NCI-H82 treated with DMSO at 0.1 percent for 48 hours (cell line): ENCODE results near the gene CKS1B.
"Not testable (repeated sequence)": the region's sequence is repeated elsewhere in the genome, so short reads cannot be mapped to it uniquely, and the experiment has no call there.

Source experiments
- DNase-seq: peaks from one replicate; lab custom pipeline; 2025; ENCODE audit not compliant: unreplicated experiment; lab: John Stamatoyannopoulos, UW

The CKS1B gene

DNA sequence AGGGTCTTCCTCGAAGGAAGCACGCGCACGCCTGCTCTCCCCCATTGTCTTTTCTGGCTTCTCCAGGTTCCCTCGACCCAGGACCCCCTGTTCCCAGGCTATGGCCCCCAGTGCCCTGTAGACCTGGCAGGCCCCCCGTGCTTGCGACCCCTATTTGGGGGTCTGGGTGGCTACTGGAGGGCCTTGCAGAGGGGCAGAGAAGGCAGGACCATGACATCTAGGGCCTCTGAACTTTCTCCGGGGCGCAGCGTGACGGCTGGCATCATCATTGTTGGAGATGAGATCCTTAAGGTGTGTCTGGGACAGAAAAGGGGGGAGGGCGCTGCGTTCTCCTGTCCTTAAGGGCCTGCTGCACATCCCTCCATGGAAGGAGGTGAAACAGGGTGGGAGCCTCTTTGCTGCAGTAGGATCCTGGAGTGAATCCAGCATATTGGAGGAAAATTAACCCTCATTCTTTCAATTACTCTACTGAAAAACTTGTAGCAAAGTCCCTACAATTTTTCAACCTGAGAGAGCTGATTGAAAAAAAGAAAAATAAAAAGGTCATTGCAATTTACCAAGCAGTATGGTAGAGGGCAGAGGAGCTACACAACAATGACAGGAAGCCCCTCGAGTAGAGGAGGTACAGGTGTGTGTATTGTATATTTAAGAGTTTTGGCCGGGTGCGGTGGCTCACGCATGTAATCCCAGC is 9.4 kb downstream of the CKS1B start:
- no peak for DNase-seq

DNA sequence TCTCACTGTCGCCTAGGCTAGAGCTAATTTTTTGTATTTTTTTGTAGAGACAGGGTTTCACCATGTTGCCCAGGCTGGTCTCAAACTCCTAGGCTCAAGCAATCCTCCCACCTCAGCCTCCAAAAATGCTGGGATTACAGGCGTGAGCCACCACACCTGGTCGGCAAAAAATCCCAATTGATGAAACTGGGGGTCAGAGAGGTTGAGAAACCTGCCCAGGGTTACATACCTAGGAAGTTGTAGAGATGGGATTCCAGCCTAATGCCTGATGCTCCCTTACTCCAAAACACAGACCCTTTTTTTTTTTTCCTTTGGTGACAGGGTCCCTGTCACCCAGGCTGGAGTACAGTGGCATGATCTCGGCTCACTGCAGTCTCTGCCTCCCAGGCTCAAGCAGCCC is 12.3 kb downstream of the CKS1B start:
- not testable (repeated sequence) for DNase-seq

DNA sequence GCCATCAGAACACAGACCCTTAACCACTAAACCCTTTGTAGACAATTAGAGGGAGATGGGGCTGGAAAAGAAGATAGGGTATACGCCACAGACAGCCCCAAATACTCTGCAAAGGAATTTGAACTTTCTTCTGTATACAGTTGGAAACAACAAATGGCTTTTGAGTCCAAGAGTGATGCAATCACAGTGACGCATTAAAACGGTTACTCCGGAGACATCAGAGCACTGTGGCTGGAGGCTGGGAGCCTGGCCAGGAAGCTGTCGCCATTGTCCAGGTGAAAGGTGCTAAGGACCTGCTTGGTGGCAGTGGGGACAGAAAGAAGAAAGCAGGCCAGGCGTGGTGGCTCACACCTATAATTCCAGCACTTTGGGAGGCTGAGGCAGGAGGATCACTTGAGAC is 12.8 kb downstream of the CKS1B start:
- no peak for DNase-seq

DNA sequence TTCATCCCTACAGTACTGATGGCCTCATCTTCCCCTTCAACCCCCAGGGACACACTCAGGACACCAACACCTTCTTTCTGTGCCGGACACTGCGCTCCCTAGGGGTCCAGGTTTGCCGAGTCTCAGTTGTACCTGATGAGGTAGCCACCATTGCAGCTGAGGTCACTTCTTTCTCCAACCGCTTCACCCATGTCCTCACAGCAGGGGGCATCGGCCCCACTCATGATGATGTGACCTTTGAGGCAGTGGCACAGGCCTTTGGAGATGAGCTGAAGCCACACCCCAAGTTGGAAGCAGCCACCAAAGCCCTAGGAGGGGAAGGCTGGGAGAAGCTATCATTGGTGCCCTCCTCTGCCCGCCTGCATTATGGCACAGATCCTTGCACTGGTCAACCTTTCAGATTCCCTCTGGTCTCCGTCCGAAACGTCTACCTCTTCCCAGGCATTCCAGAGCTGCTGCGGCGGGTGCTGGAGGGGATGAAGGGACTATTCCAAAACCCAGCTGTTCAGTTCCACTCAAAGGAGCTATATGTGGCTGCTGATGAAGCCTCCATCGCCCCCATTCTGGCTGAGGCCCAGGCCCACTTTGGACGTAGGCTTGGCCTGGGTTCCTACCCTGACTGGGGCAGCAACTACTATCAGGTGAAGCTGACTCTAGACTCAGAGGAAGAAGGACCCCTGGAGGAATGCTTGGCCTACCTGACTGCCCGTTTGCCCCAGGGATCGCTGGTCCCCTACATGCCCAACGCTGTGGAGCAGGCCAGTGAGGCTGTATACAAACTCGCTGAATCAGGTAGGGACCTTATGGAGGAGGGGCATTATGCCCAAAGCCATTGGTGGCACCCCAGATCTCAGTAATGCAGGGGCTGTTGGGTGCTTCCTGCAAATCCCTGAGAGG is 13.8 kb downstream of the CKS1B start:
- DNase-seq: no peak

DNA sequence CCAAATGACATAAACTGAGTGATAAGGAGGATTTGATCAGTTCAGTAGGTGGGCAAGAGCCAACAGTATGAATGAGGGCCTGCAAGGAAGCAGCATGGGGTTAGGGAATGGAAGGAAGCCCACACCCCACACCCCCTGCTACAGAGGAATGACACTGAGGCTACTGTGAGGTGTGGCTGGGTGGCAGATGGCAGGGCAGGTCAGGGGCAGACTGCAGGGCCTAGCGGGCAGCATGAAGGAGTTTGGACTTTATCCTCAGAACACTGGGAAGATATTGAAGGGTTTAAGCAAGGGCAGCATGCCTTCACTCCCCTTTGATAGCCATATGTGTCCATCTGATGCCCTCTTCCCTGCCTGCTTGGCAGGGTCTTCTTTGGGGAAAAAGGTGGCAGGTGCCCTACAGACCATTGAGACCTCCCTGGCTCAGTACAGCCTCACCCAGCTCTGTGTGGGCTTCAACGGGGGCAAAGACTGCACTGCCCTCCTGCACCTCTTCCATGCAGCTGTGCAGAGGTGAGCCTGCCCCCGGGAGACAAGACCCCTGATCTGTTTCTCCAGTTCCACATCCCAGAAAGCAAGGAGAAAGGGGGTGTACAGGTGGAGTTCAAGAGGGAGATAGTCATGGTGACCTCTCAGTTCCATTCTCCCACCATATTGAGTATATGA is 14.8 kb downstream of the CKS1B start:
- no peak for DNase-seq

DNA sequence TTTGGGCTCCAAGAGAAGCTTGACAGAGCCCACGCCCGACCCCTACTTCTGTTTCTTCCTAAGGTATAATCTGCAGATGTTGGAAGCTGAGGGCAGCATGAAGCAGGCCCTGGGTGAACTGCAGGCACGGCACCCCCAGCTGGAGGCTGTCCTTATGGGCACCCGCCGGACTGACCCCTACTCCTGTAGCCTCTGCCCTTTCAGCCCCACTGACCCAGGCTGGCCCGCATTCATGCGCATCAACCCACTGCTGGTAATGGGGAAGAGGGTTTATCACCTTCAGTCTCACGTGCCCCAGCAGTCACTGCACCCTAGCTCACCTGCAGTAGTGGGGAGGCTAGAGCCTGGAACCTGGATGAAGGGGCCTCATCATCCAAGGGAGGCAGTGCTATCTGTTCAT is 15.8 kb downstream of the CKS1B start:
- no peak for DNase-seq

DNA sequence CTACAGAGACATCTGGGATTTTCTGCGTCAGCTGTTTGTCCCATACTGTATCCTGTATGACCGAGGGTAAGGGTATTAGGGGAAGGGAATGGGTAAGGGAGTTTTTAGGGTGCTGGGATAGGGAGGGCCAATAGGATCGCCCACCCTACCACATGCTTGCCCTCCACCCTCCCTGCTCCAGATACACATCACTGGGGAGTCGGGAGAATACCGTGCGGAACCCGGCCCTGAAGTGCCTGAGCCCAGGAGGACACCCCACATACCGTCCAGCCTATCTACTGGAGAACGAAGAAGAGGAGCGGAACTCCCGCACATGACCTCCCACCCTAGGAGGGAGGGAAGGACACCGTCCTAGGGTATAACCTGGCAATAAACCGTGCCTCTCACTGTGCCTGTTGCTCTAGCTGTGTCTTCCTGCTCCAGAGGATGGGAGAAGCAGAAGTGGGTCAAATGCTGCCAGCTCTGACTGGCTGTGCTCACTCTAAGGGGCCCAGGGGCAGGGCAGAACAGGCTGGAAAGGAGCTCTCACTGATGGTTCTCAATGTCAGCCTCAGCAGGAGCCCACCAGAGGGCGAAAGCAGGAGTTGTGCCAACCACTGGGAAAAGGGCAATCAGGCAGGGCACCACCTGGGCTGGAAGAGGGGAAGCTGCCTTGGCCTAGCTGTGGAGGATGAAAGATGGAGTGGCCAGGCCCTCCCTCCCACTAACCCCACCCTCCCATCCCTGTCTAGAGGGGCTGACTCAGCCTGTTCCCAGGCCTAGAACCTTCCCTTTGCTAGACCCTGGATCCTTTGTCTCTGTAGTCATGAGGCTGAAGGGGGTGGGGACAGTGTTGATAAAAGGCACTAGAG is 18.5 kb downstream of the CKS1B start:
- DNase-seq: no peak

DNA sequence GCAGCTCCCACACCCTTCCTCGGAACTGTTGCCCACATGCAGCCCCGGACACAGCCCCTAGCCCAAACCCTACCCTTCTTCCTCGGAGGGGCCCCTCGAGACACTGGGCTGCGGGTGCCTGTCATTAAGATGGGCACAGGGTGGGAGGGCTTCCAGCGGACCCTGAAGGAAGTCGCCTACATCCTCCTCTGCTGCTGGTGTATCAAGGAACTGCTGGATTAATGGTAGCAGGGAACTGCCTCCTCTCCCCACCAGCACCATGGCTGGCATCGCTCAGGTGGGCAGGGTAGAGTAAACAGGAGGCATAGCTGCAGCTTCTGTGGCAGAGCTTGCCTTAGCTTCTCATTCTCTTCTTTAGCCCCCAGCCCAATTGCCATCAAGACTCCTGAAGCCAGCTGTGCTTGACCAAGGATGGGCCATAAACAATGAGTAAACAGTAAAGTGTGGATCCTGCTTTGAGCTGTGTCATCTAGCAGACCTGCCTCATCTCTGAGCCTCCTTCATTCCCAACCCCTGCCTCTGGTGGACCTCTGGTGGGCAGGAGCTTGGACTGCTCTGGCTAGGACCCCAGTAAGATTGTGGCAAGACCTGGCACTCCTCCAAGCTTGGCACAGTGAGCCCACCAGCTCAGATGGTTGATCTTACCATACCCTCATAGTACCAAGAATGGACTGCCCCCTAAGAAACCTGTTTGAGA is 19.2 kb downstream of the CKS1B start, which contains the start of gene LENEP:
Gene LENEP (plus strand): TSS at position 15 of the 697 bp plus-strand sequence. CDS start 22 bp downstream, at position 37.
- DNase-seq: no peak

DNA sequence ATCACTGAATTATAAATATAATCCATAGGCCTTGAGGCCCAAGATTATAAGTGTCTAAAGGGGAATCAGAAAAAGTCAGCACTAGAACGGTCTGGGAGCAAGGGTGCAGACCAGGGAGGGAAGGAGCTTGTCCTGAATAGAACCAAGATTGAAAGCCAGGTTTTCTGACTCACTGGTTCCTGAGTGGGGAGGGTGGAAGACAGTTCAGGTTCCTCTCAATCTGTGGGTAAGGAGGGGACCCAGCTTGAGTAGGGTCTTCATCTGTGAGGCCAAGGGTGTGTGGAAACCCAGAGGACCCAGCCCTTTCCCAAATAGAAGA is 19.7 kb downstream of the CKS1B start:
- no peak for DNase-seq

DNA sequence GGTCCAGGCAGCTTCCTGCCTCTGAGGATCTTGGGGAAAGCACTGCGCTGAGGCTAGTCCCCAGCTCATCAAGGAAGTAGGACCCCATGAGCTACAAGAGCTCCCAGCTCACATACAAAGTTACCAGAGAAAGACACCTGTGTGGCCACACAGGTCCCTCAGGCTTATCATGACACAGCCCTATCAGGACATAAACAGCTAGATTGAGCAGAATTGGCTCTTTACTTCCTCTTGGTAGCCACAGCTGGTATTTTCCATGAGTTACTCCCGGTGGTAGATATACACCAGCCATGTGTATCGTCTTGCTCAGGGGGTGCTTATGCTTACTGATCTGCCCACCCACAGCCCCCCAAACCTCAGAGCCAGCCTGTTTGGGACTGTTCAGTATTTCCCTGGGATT is 20.1 kb downstream of the CKS1B start:
- no peak for DNase-seq

DNA sequence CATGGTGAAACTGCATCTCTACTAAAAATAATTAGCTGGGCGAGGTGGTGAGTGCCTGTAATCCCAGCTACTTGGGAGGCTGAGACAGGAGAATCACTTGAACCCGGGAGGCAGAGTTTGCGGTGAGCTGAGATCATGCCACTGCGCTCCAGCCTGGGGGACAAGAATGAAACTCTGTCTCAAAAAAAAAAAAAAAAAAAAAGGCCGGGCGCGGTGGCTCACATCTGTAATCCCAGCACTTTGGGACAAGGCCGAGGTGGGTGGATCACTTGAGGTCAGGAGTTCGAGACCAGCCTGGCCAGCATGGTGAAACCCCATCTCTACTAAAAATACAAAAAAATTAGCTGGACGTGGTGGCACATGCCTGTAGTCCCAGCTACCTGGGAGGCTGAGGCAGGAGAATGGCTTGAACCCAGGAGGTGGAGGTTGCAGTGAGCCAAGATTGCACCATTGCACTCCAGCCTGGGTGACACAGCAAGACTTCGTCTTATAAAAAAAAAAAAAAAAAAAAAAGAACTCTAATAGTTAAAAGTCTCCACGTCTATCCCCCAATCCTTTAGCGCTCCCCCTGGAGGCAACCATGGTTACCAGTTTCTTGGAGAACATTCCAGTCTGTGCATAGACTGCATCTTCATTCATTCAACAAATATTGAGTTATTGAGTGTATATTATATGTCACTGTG is 21.0 kb downstream of the CKS1B start:
- DNase-seq: not testable (repeated sequence)

DNA sequence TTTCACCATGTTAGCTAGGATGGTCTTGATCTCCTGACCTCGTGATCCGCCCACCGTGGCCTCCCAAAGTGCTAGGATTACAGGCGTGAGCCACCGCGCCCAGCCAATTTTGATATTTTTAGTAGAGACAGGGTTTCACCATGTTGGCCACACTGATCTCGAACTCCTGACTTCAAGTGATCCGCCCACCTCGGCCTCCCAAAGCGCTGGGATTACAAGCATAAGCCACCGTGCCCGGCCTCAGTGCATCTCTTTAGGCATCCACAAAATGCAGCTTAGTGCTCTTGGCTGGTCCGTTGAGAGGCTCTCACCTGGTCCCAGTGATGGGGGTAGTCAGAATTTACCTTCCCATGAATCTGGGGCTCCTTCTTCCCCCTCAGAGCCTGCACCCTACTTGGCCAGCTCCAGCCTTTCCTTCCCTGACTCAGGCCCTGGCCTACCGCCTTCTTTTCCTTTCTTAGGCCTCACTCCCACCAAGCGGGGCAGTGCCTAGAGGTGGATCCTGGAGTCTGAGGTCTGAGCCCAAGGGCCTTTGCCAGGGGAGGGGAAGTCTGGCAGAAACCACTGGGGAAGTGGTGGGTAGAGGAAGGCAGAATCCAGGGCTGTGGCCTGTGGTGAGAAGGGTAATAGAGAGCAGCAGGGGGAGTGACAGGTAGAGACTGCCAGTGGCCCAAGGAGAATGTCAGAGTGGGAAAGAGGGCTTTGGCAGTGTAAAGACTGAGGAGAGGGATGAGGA is 22.7 kb downstream of the CKS1B start:
- no peak for DNase-seq

DNA sequence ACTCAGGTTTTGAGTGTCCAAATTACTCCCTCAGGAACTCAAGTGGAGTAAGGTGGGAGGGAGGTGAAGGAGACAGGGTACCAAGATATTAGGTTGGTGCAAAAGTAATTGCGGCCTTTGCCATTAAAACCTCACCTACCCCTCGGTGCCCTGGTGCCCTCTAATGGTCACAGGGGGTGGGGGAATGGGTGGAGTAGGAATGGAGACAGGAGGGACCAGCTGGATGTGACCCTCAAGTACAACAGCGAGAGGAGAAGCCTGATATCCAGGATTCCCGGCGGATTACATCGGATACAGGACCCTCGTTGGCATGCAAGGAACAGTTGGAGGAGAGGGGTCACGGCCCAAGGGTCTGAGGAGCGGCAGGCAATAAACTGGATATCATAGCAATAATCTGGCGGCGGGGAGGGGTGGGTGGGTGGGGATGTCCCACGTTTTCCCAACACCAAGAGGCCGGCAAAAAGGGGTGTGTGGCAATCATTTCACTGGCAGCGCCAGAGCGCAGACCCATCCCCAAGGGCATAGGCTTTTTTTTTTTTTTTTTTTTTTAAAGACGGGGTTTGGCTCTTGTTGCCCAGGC is 23.8 kb downstream of the CKS1B start:
- no peak for DNase-seq

DNA sequence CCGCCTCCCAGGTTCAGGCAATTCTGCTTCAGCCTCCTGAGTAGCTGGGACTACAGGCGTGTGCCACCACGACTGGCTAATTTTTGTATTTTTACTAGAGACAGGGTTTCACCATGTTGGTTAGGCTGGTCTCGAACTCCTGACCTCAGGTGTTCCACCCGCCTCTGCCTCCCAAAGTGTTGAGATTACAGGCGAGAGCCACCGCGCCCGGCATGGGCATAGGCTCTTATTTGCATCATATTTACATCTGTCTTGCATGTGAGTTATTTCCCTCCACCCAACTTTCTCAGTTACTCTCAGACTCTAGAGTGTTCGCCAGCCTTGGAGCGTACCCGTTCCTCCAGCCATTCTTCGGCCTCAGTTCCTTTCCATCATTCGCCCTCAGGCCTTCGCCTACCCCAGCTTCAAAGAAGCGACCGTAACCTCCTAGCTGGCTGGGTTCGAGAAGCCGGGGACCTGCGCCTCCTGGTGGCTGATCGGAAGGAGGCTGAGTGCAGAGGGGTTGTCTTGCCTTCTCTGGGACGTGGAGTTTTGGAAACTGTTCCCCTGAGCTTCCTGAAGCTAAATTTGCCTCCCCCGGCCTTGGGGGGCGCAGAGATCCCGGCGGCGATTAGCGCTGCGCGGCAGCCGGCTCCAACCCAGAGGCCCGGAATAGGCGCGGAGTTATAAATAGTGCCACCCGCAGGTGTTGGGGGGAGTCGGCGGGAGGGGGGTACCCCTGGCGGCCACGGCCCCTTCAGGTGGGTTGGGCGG is 24.5 kb downstream of the CKS1B start:
- peak; percentile 71 for DNase-seq

DNA sequence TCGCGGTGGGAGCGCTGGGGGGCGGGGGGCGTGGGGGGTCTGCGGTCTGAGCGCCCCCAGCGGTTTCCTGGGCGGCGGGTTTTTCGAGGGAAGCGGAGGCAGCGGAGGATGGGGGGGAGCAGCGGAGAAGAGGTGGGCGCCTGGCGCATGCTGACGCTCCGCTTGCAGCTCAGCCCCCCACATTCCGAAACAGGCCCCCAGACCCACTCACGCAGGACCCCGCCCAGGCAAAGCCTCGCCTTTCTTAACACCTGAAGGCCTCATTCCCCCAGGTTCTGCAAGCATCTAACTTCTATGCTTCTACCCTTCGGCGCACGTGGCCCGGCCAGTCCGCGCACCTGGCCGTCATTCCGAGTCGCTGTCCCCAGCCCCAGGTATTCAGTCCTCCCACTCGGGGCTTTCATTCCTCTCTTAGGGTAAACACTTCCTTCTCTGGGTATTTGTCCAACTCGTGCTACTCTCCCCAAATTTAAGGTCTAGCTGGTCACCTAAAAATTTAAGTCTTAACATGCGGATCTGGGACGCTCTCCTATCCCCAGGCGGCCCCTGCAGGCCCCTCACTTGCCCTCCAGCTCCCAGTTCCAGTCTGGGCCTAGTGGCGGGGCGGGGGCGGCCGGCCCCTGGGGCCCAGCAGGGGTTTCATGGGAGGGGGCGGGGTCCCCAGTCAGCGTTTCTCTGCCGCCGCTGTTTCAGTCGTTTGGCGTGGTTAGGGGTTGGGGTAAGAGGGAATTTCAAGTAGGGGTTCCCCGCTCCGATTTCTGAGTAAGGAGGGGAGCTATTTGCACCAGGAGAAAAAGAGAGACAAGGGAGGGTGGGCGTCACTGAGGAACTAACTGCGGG is 25.3 kb downstream of the CKS1B start:
- peak; percentile 43 for DNase-seq

DNA sequence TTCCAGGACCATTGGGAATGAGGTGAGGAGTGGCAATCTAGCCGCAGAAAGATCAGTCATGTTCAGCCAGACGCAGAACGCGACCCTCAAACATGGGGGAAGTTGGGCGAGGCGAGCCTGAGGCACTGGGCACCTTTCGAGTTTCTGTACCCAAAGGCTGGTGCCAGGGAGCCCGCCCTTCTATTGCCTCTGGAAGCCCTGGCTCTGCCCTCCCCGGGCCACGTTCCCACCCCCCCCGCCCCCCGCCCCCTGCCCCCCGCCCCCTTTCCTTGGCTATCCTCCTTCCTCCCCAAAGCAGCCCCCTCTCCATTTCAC is 25.9 kb downstream of the CKS1B start:
- DNase-seq: no peak

DNA sequence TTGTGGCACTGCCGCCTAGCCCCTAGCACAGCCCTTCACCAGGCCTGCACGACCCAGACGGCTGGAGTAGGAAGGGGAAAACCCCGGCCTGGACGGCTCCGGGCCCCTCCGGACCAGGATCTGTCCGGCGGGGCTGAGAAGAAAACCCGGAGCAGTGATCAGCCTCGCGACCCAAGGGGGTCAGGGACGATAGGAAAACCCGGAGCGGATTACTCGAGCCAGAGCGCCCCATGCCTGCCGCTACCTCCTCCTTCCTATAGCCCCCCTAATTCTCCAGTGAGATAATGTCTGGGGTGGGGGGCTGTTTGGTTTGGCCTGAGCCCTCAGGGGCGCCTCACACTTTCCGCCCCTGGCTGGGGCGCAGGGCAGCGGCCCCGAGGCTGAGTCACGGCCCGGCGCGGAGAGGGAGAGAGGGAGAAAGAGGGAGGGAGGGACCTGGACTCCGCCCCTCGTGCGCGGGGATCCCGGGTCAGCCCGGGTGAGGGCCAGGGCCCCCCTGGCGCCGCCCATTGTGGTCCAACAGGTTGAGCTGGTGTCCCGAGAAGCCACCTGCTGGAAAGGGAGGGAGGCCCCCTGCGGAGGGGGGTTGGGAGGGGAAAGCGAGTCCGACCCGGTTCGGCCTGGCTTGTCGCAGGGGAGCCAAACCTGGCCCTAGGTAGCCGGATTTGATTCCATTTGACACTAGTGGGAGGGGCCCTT is 26.4 kb downstream of the CKS1B start:
- peak; percentile 91 for DNase-seq
